Endothelial cell (in vitro differentiated cells): ENCODE results near the gene PCDHGA9. TPM values are rescaled to one million over a fixed set of nuclear protein-coding genes. Genes with fewer than 3 reads are reported as not detected.
"Not testable (repeated sequence)": the region's sequence is repeated elsewhere in the genome, so short reads cannot be mapped to it uniquely, and the experiment has no call there.

Experiments used
- DNase-seq: peaks from one replicate; pipeline ENCODE4 v3.0.0; 2021; ENCODE audit warnings: low spot score
- H3K27ac Mint-ChIP-seq: one replicate; pipeline ENCODE4 v1.8.0; 2021; ENCODE audit warnings: mixed read lengths, inconsistent platforms; ENCODE audit not compliant: unreplicated experiment
- H3K27me3 Mint-ChIP-seq: one replicate; pipeline ENCODE4 v1.8.0; 2021; ENCODE audit warnings: mild to moderate bottlenecking, moderate library complexity, mixed read lengths, inconsistent platforms; ENCODE audit not compliant: unreplicated experiment
- H3K36me3 Mint-ChIP-seq: one replicate; pipeline ENCODE4 v1.8.0; 2021; ENCODE audit warnings: mild to moderate bottlenecking, low read depth, mixed read lengths, inconsistent platforms; ENCODE audit not compliant: unreplicated experiment
- H3K4me1 Mint-ChIP-seq: one replicate; pipeline ENCODE4 v1.8.0; 2021; ENCODE audit warnings: mild to moderate bottlenecking, mixed read lengths, inconsistent platforms; ENCODE audit not compliant: unreplicated experiment
- H3K4me3 Mint-ChIP-seq: one replicate; pipeline ENCODE4 v1.8.0; 2021; ENCODE audit warnings: mild to moderate bottlenecking, mixed read lengths, inconsistent platforms; ENCODE audit not compliant: unreplicated experiment
- H3K9me3 Mint-ChIP-seq: one replicate; pipeline ENCODE4 v1.8.0; 2021; ENCODE audit warnings: mixed read lengths, inconsistent platforms; ENCODE audit not compliant: unreplicated experiment
- CTCF ChIP-seq: fragments of 200-600 bp; sonication (generic); IDR thresholded peaks from one replicate; pipeline ENCODE4 v1.5.0; 2021; ENCODE audit warnings: antibody characterized with exemption; ENCODE audit not compliant: unreplicated experiment
- total RNA-seq: library from RNA; stranded (reverse); fragmentation: NEBNext Ultra II Directional; extraction: Animal tissue kit (Norgen Biotek cat#: 25700); gene quantifications from one replicate; pipeline ENCODE4 v1.2.1, GENCODE V29; 2021; ENCODE audit not compliant: unreplicated experiment

Gene PCDHGA9
- total RNA-seq, 1 donor from 2014 or later: 3.1 TPM

GRCh38 chr5:141393267-141393666 lies 9.3 kb upstream of the PCDHGA9 start:
- peaks cover 4% of the 10 kb centered on the region for H3K27me3 Mint-ChIP-seq
- H3K36me3 Mint-ChIP-seq: peaks cover 66% of the 10 kb centered on the region
- peak overlapping the region; percentile 56 for H3K4me3 Mint-ChIP-seq
- no peak overlapping the region for H3K27ac Mint-ChIP-seq
- DNase-seq: no peak
- H3K4me1 Mint-ChIP-seq: peaks cover 3% of the 10 kb centered on the region
- peaks cover 36% of the 10 kb centered on the region for H3K9me3 Mint-ChIP-seq
- TF ChIP-seq CTCF: no peak

GRCh38 chr5:141394401-141395187 lies 8.0 kb upstream of the PCDHGA9 start:
- H3K27me3 Mint-ChIP-seq, DNase-seq, H3K27ac Mint-ChIP-seq, H3K4me1 Mint-ChIP-seq: not testable (repeated sequence)
- peaks cover 63% of the 10 kb centered on the region for H3K36me3 Mint-ChIP-seq
- peak overlapping the region; percentile 56 for H3K4me3 Mint-ChIP-seq
- peaks cover 35% of the 10 kb centered on the region for H3K9me3 Mint-ChIP-seq

GRCh38 chr5:141397756-141398551 lies 4.6 kb upstream of the PCDHGA9 start, which contains the start of gene PCDHGB5:
Gene PCDHGB5, plus strand, starts transcription at chr5:141397947. Its CDS starts 181 bp downstream, at chr5:141398128.
- Mint-ChIP-seq H3K36me3 (peaks cover 51% of the 10 kb centered on the region), H3K4me3 (peak within 1 kb of the TSS; percentile 77), H3K9me3 (peaks cover 36% of the 10 kb centered on the region)

GRCh38 chr5:141398608-141399007 lies 4.0 kb upstream of the PCDHGA9 start:
- Mint-ChIP-seq H3K4me1 (peaks cover 2% of the 10 kb centered on the region), H3K27me3 (peaks cover 2% of the 10 kb centered on the region), H3K36me3 (peaks cover 48% of the 10 kb centered on the region), H3K4me3 (peak overlapping the region; percentile 77), H3K9me3 (peaks cover 34% of the 10 kb centered on the region), H3K27ac (no peak overlapping the region)
- TF ChIP-seq CTCF: no peak
- no peak for DNase-seq

More at GRCh38 chr5:141397756-141398551, 4.6 kb upstream of the PCDHGA9 start, which contains the start of gene PCDHGB5:
- H3K27ac Mint-ChIP-seq, H3K4me1 Mint-ChIP-seq, H3K27me3 Mint-ChIP-seq, DNase-seq: not testable (repeated sequence)

GRCh38 chr5:141399555-141400258 lies 2.9 kb upstream of the PCDHGA9 start:
- H3K9me3 Mint-ChIP-seq: peaks cover 30% of the 10 kb centered on the region
- no peak overlapping the region for H3K27ac Mint-ChIP-seq
- peaks cover 2% of the 10 kb centered on the region for H3K27me3 Mint-ChIP-seq
- peaks cover 48% of the 10 kb centered on the region for H3K36me3 Mint-ChIP-seq
- DNase-seq: no peak
- peak overlapping the region; percentile 88 for H3K4me3 Mint-ChIP-seq
- TF ChIP-seq CTCF: no peak
- H3K4me1 Mint-ChIP-seq: peaks cover 2% of the 10 kb centered on the region
